Measurements from ENCODE around the gene TRAF1.
A peak's percentile ranks its signal among the peaks of the same experiment; 100 is the strongest.

The TRAF1 gene

GRCh38 chr9:120885958-120886357, 40.6 kb downstream of the TRAF1 start:
- no peak for DNase-seq

DNA sequence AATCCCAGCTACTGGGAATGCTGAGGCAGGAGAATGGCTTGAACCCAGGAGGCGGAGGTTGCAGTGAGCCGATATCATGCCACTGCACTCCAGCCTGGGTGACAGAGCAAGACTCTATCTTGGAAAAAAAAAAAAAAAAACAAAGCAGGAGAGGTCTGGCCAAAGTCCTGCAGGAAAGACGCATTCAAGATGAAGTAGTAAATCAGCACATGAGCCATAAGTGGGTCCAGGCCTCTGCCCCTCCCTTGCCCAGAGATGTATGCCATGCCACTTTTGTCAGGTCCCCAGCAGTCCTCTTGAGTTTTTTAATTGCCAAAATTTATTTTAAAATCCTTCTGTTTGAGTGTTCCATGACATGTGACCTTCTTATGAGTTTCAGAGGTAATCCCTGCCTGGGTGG, 41.1 kb downstream of the TRAF1 start:
- DNase-seq, result no peak

- DNase-seq, result no peak
These were observed 43.0 kb downstream of the TRAF1 start for GRCh38 chr9:120883608-120883996.

DNA sequence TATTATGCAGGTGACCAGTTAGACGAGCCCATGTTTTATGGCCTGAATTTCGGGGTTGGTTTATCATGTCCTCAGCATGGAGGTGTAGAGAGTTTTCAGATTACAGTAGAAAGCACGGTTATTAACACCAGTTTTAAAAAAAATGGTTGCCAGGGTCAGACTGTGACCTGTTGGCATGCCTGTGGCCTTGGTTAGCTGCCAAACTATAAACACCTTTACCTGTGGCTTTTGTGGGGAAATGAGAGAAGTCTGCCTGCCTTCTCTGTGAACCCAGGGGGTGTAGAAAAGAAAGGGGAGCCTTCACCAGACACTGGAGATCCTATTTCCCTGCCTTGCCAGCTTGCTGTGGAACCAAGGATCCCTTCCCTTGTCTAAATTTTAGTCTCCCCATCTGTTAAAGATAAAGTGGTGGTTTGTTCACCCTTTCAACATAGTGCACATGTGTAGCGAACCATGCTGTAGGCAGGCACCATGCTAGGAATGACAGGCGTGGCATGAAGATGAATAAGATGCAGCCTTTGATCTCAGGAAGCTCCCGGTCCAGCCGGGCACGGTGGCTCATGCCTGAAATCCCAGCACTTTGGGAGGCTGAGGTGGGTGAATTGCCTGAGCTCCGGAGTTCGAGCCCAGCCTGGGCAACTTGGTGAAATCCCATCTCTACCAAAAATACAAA, 43.5 kb downstream of the TRAF1 start:
- DNase-seq, result peak; percentile 50

DNA sequence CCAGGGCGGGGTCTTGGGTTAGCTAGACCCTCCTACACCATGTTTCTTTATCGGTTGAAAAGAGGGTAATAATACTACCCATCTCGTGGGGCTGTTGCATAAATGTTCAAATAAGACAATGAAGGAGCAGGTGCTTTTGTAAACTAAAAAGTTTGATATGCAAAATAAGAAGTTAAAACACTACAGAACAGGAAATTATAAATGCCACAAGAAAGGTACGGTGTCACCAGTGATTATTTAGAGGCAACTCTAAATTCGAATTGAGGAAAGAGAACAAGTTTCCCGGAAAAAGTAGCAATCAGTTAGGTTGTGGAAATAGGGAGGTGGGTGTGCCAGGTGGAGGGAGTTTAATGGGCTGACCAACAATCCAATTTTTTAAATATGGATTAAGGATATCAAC, 47.1 kb downstream of the TRAF1 start:
- DNase-seq, result no peak

GRCh38 chr9:120878188-120879130, 48.1 kb downstream of the TRAF1 start:
- DNase-seq, result no peak

GRCh38 chr9:120877276-120878034, 49.1 kb downstream of the TRAF1 start:
- peak; percentile 90 for DNase-seq

- peak; percentile 85 for DNase-seq
These were observed 49.8 kb downstream of the TRAF1 start, which contains the start of gene PHF19 for GRCh38 chr9:120876842-120877240. TSS of gene PHF19 (minus strand) at chr9:120877188. CDS start at chr9:120874741, 2,447 bp downstream.

GRCh38 chr9:120875954-120876841, 50.4 kb downstream of the TRAF1 start:
- DNase-seq, result peak; percentile 98

- DNase-seq, result no peak
These were observed 51.0 kb downstream of the TRAF1 start for GRCh38 chr9:120875643-120875953.

- DNase-seq, result peak; percentile 48
These were observed 51.4 kb downstream of the TRAF1 start for GRCh38 chr9:120875195-120875565.

DNA sequence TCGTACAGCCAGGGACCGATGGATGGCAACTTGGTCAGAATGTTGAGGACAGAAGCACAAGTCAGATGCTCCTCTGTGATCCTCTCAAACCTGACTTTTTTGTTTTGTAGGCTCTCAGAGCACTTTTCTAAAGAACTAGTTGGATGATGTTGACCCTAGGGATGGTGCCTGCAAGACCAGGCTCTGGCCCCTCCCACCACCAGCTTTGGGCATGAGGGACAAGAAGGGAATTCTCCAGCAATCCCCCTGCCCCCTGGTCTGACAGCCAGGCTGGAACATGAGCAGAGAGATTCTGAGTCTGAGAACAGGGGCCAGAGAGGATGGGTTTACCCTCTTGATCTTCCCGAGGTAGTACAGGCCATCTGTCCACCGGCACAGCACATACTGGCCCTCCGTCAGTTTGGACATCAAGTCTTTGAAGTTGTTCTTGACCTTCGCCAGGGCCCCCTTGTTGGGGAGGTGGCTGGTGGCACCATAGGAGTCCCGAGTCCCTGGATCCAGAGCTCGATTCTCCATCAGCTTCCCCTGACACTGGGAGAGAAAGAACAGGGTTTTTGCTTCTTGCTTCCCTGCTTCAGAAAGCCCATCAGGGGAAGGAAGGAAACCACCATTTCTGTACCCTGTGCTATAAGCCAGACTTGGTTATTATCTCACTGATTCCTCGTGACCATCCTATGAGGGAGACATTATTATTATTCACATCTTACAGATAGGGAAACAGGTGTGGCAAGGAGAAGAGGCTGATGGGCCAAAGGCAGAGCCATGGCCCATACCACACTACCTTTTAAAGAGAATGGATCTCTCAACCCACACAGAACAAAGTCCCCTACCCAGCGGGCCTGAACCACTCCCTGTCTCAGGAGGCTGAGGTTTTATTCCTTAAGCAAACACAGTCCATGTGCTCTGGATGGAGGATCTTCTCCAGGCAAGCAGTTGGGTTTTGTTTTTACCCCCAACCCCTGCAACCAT, 52.1 kb downstream of the TRAF1 start:
- no peak for DNase-seq

DNA sequence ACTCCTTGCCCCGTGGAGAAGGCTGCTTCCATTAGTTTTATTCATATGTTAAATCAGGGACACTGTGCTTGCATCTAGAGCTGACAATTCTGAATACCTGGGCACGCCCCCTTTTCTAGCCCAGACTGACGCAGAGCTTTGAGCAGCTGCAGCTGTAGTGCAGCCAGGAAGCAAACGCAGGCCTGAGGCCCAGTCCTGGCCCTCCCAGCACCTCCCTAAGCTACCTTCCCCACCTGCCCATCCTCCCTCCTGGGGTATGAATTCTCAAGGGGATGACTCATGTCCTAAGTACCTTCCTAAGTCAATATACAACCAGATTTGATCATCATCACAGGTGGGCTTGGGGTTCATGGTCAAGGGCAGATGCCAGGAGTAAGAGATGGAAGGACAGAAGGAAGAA, 53.1 kb downstream of the TRAF1 start:
- peak; percentile 97 for DNase-seq

DNA sequence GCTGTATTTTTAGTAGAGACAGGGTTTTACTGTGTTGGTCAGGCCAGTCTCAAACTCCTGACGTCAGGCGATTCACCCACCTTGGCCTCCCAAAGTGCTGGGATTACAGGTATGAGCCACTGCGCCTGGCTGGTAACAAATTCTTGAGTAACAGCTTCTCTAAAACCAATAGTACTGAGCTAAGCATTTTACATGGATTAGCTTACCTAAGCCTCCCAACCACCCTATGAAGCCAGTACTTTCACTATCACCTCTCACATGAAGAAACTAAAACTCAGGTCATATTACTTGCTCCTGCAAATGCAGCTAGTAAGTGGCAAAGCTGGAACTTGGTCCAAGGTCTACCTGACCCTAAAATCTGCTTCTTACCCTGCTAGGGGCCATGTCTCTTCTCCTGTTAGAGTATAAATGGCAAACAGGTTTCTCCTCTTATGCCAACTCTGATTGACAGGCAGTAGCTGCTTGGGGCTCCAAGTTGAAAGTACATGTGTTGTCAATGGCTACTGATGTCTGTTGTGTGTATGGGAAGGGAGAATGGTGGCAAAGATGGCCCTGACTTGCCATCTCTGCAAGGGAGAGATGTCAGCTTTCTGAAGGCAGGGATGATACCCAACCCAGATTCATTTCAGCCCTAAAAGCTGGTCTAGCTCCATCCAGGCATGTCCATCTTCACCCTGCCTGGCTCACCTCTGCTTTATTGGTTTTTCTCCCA, 53.6 kb downstream of the TRAF1 start:
- peak; percentile 57 for DNase-seq

DNA sequence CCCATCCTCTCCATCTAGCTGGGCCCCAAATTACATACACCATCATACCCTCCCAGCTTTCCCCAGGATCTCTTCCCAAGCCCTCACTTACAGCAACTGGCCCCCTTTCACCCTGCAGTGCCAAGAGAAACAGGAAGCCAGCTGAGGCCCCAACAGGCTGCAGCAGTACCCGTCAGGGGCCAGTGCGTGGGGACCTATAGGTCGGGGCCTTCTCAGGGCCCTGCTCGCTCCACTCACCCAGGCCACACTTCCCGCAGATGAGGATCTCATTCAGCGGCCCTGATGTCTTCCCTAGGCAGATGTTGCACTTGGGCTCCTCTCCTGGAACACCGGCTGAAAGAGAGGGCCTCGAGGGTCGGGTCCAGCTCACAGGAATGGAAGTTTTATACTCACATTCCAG, 56.4 kb downstream of the TRAF1 start:
- DNase-seq, result no peak

GRCh38 chr9:120869726-120870125, 56.9 kb downstream of the TRAF1 start:
- DNase-seq, result no peak

- DNase-seq, result no peak
These were observed 57.3 kb downstream of the TRAF1 start for GRCh38 chr9:120869360-120869687.

DNA sequence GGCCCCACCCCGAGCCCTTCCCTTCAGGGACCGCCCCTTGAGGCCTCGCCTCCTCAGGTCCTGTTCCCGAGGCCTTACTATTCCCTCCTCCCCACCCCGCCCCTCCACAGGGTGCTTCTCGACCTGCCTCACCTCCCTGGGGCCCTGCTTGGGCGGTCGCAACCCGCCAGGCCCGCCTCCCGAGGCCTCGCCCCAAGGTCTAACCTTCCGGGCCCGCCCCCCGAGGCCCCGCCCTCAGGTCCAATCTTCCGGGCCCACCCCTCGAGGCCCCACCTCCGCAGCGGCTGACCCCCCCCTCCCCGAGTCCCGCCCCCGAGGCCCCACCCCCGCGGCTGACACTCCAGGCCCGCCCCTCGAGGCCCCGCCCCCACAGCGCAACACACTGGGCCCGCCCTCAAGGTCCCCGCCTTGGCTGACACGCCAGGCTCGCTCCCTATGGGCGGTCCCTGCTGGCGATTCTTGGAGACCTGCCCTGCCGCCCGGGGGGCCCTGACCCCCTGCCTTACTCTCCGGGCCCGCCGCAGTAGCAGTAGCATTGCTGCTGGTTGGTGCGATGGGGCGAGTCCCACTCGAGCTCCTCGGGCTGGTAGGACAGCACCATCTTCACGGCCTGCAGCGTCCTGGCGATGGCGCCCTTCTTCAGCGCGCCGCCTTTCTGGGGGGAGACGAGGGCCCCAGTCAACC, 57.8 kb downstream of the TRAF1 start:
- peak; percentile 100 for DNase-seq

DNA sequence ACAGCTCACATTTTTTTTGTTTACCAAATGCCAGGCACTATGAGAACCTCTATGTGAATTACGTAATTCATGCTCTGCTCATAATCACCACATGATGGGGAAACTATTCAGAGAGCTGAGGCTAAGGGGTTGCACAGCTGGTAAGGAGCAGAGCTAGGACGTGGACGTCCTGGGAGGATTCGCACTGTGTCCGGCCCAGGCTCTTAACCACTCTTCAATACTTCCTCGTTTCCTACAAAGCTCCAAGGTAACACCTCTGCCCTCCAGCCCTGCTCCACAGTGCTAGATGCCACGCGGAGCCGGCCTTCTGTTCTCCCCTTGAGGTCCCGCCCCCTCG, 58.3 kb downstream of the TRAF1 start:
- no peak for DNase-seq

DNA sequence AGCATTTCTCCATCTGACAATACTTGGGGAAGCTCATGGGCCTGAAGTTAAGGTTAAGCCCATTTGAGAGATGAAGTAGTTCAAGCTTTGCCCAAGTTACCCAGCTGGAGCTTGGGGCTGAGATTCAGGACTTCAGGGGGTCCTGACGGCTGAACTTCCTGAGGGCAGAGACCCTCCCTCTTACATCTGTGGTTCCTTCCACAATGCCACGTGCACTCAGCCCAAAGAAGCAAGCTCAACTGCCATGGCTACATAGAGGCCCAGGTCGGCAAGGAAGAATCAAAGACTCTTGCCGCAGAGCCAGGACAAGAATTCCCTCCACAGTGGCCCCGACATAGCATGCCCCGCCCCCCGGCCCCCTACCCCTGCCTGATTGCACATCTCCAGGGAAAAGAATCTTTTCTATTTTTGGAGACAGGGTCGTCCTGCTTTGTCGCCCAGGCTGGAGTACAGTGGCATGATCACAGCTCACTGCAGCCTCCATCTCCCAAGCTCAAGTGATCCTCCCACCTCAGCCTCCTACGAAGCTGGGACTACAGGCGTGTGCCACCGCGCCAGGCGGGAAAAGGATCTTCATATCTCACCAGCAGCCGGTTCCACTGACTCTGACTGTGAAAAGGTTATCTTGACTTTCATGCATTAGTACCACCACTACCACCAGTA, 58.8 kb downstream of the TRAF1 start:
- DNase-seq, result no peak

Data from DMS53 (cell line).